Esophagus squamous epithelium (tissue), 4 donors: ENCODE results near the gene SYNM.

Experiments
- CTCF ChIP-seq, 6 experiments: fragments of 450-650 bp in 4 of 6; fragments of 200-600 bp in 2 of 6; sonication (generic) in 2 of 6; IDR thresholded peaks; one replicate each; pipeline ENCODE4 v1.5.1; 2016 to 2019; ENCODE audit warnings: antibody characterized with exemption in 6 of 6, mild to moderate bottlenecking in 4 of 6, moderate library complexity in 4 of 6
- POLR2A ChIP-seq, 4 donors: fragments of 450-650 bp; IDR thresholded peaks; one replicate each; pipeline ENCODE4 v1.6.1; 2017; ENCODE audit warnings: antibody characterized with exemption in 4 of 4, mild to moderate bottlenecking in 4 of 4, moderate library complexity in 3 of 4

- no peak for TF ChIP-seq POLR2A (IDR thresholded peaks at IDR 0.05)
- no peak for TF ChIP-seq CTCF (IDR thresholded peaks at IDR 0.05)
Observed at GRCh38 chr15:99057697-99058420, 47.0 kb upstream of the SYNM start.
